ENCODE results near the gene PHACTR1. TPM values are rescaled to one million over a fixed set of nuclear protein-coding genes. Genes with fewer than 3 reads are reported as not detected.
"Not testable (repeated sequence)": the region's sequence is repeated elsewhere in the genome, so short reads cannot be mapped to it uniquely, and the experiment has no call there.

PHACTR1 gene
- total RNA-seq, 6 experiments from 2014 or later, result 0.20 to 3.5 (median 0.93) TPM

DNA sequence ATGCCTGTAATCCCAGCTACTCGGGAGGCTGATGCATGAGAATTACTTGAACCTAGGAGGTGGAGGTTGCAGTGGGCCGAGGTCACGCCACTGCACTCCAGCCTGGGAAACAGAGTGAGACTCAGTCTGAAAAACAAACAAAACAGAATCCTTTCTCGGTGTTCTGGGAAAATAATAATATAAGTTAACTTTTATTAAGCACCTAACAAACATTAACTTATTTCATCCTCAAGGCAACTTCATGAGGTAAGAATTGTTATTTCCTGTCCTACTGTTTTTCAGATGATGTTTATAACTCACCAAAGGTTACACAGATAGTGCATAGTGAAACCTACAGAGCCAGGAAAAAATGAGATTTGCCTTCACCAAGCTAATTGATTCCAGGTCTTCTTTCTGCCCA is 221.4 kb downstream of the PHACTR1 start:
- intact Hi-C loops (cut with DNase I), result no loop called here
- Histone ChIP-seq H3K9me3 (no peaks in the 10 kb centered on the region), H3K27me3 (no peaks in the 10 kb centered on the region), H3K36me3 (no peaks in the 10 kb centered on the region), H3K4me1 (no peaks in the 10 kb centered on the region), H3K4me3 (no peak overlapping the region), H3K27ac (no peak overlapping the region)
- WGBS (ENCODE audit: insufficient coverage, low coverage, low lambda C conversion rate, missing lambda C conversion rate), result 89% methylated on average over 4 of the region's 4 CpGs
- TF ChIP-seq, protein P1, sequence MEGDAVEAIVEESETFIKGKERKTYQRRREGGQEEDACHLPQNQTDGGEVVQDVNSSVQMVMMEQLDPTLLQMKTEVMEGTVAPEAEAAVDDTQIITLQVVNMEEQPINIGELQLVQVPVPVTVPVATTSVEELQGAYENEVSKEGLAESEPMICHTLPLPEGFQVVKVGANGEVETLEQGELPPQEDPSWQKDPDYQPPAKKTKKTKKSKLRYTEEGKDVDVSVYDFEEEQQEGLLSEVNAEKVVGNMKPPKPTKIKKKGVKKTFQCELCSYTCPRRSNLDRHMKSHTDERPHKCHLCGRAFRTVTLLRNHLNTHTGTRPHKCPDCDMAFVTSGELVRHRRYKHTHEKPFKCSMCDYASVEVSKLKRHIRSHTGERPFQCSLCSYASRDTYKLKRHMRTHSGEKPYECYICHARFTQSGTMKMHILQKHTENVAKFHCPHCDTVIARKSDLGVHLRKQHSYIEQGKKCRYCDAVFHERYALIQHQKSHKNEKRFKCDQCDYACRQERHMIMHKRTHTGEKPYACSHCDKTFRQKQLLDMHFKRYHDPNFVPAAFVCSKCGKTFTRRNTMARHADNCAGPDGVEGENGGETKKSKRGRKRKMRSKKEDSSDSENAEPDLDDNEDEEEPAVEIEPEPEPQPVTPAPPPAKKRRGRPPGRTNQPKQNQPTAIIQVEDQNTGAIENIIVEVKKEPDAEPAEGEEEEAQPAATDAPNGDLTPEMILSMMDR (IDR thresholded peaks at IDR 0.05), result no peak
- no peak for TF ChIP-seq POLR2A (IDR thresholded peaks at IDR 0.05)
- ATAC-seq (no peak), DNase-seq (no peak)

DNA sequence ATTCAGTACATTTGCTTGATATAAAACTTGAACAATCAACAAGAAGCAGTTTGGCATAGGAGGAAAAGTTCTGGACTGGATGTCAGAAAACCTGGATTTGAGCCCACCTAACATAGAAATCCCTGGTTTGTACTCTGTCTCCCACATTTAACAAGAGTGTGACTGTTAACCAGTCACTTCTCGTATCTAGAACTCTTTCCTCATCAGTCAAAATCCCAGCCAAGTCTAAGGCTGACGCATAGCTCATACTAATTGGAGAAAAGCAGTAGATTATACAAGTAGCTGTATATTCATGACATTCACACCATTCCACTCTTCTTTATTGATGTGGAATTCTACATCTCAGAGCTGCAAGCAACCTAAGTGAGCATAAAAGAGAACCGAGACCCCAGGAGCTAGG is 222.7 kb downstream of the PHACTR1 start:
- intact Hi-C loops (cut with DNase I), result no loop called here

DNA sequence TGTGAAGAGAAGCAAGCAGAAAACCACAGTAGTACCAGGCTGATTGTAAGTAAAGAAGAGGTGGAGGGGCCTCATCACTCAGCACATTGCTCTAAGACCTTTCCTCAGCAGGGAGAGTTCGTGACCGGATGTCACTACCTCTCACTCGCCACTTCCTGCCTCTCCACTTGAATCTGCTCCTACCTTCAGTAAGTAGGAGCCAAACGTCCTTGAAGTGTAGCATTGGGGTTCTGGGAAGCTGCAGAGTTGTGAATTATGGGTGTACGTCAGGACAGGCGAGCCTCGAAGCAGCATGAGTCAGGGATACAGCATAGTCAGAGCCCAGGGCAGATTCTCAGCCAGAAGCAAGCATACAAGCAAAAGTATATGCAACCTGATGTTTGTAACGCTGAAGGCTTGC is 224.9 kb downstream of the PHACTR1 start:
- TF ChIP-seq, protein P1 (IDR thresholded peaks at IDR 0.05), result no peak
- no peak for TF ChIP-seq POLR2A (IDR thresholded peaks at IDR 0.05)
- no peak overlapping the region for H3K27ac ChIP-seq
- H3K4me3 ChIP-seq, result no peak overlapping the region
- no peaks in the 10 kb centered on the region for H3K27me3 ChIP-seq
- ATAC-seq (no peak), DNase-seq (no peak)
- no peaks in the 10 kb centered on the region for H3K4me1 ChIP-seq
- H3K9me3 ChIP-seq, result no peaks in the 10 kb centered on the region
- intact Hi-C loops (cut with DNase I), result no loop called here
- H3K36me3 ChIP-seq, result no peaks in the 10 kb centered on the region
- WGBS (ENCODE audit: insufficient coverage, low coverage, low lambda C conversion rate, missing lambda C conversion rate), result 43% methylated on average over 6 of the region's 8 CpGs

More for the DNA sequence above, 222.7 kb downstream of the PHACTR1 start:
- DNase-seq, result no peak
- no peak overlapping the region for H3K4me3 ChIP-seq
- 55% methylated on average over 3 of the region's 3 CpGs for WGBS (ENCODE audit: insufficient coverage, low coverage, low lambda C conversion rate, missing lambda C conversion rate)
- no peak for TF ChIP-seq POLR2A (IDR thresholded peaks at IDR 0.05)
- TF ChIP-seq, protein P1 (IDR thresholded peaks at IDR 0.05), result no peak
- no peaks in the 10 kb centered on the region for H3K27me3 ChIP-seq
- H3K27ac ChIP-seq, result no peak overlapping the region
- H3K4me1 ChIP-seq, result no peaks in the 10 kb centered on the region
- H3K36me3 ChIP-seq, result no peaks in the 10 kb centered on the region
- ATAC-seq, result no peak
- no peaks in the 10 kb centered on the region for H3K9me3 ChIP-seq

DNA sequence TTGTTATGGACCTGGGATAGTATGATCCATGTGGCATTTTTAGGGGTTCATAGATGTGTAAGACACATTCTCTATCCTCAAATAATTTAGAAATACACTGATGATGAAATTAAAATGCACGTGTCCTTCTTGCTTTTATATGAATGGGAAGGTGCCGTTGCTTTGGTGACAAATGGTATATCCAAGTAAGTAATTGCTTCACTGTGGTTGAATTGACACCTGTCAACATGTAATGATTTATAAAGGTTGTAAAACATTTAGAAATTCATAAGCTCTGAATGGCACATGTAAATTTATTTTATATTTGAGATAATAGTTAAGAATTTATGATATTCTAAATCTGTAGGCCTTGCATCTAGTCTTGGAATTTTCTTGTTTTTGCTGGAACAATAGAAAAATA is 227.0 kb downstream of the PHACTR1 start:
- TF ChIP-seq, protein P1 (IDR thresholded peaks at IDR 0.05), result no peak
- TF ChIP-seq POLR2A (IDR thresholded peaks at IDR 0.05), result no peak
- H3K27me3 ChIP-seq, result no peaks in the 10 kb centered on the region
- no peak overlapping the region for H3K27ac ChIP-seq
- ATAC-seq, result no peak
- no peak overlapping the region for H3K4me3 ChIP-seq
- intact Hi-C loops (cut with DNase I), result no loop called here
- no peaks in the 10 kb centered on the region for H3K4me1 ChIP-seq
- no peaks in the 10 kb centered on the region for H3K36me3 ChIP-seq
- no peaks in the 10 kb centered on the region for H3K9me3 ChIP-seq
- 52% methylated on average over 2 of the region's 2 CpGs for WGBS (ENCODE audit: insufficient coverage, low coverage, low lambda C conversion rate, missing lambda C conversion rate)
- no peak for DNase-seq

DNA sequence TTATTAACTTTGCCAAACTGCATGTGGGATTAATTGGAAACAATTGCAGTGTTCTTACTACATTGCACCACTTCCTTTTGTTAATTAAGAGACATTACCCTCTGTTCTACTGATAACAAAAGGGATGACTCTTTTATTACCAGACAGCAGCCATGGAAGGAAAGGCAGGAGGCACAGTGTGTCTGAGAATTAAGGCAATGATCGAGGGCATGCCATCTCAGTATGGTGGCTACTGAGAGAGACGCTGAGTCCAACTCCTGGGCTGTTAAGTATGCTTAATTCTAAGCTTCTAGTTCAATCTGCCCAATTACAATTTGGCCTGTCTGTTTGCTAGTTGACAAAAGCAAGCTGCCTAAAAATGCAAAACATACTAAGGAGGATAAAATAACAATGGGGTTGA is 227.4 kb downstream of the PHACTR1 start:
- 73% methylated on average over 2 of the region's 2 CpGs for WGBS (ENCODE audit: insufficient coverage, low coverage, low lambda C conversion rate, missing lambda C conversion rate)

DNA sequence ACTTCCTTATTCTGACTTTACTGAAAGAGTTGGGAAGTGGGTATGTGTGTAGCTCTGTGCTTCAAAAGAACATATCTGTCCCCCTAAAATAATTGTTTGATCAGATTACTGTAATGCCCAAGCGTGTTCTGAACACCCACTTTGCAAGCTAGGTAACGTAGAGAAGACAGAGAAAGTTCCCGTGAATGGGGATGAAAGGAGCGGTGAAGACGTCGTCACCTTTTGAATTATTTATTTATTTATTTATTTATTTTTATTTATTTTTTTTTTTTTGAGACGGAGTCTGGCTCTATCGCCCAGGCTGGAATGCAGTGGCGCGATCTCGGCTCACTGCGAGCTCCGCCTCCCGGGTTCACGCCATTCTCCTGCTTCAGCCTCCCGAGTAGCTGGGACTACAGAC is 228.0 kb downstream of the PHACTR1 start:
- ATAC-seq; H3K27me3 ChIP-seq; H3K4me3 ChIP-seq; H3K27ac ChIP-seq; H3K4me1 ChIP-seq; H3K9me3 ChIP-seq; intact Hi-C loops (cut with DNase I); DNase-seq; H3K36me3 ChIP-seq: not testable (repeated sequence)
- WGBS (ENCODE audit: insufficient coverage, low coverage, low lambda C conversion rate, missing lambda C conversion rate), result 91% methylated on average over 8 of the region's 16 CpGs

More for the DNA sequence above, 227.4 kb downstream of the PHACTR1 start:
- no peak overlapping the region for H3K4me3 ChIP-seq
- H3K36me3 ChIP-seq, result no peaks in the 10 kb centered on the region
- no peak for ATAC-seq
- H3K4me1 ChIP-seq, result no peaks in the 10 kb centered on the region
- intact Hi-C loops (cut with DNase I), result no loop called here
- H3K9me3 ChIP-seq, result no peaks in the 10 kb centered on the region
- TF ChIP-seq, protein P1 (IDR thresholded peaks at IDR 0.05), result no peak
- no peak for TF ChIP-seq POLR2A (IDR thresholded peaks at IDR 0.05)
- H3K27me3 ChIP-seq, result no peaks in the 10 kb centered on the region
- H3K27ac ChIP-seq, result no peak overlapping the region
- no peak for DNase-seq
